GM19043 (cell line): ENCODE data around the gene RAI1.
A peak's percentile ranks its signal among the peaks of the same experiment; 100 is the strongest.
"Not testable (repeated sequence)": the region's sequence is repeated elsewhere in the genome, so short reads cannot be mapped to it uniquely, and the experiment has no call there.

Experiments used
- ATAC-seq: cut with Tn5 transposase; IDR thresholded peaks from one replicate; pipeline ENCODE4 v1.9.1; 2021; ENCODE audit warnings: low read depth; ENCODE audit not compliant: unreplicated experiment

RAI1 gene, protein sequence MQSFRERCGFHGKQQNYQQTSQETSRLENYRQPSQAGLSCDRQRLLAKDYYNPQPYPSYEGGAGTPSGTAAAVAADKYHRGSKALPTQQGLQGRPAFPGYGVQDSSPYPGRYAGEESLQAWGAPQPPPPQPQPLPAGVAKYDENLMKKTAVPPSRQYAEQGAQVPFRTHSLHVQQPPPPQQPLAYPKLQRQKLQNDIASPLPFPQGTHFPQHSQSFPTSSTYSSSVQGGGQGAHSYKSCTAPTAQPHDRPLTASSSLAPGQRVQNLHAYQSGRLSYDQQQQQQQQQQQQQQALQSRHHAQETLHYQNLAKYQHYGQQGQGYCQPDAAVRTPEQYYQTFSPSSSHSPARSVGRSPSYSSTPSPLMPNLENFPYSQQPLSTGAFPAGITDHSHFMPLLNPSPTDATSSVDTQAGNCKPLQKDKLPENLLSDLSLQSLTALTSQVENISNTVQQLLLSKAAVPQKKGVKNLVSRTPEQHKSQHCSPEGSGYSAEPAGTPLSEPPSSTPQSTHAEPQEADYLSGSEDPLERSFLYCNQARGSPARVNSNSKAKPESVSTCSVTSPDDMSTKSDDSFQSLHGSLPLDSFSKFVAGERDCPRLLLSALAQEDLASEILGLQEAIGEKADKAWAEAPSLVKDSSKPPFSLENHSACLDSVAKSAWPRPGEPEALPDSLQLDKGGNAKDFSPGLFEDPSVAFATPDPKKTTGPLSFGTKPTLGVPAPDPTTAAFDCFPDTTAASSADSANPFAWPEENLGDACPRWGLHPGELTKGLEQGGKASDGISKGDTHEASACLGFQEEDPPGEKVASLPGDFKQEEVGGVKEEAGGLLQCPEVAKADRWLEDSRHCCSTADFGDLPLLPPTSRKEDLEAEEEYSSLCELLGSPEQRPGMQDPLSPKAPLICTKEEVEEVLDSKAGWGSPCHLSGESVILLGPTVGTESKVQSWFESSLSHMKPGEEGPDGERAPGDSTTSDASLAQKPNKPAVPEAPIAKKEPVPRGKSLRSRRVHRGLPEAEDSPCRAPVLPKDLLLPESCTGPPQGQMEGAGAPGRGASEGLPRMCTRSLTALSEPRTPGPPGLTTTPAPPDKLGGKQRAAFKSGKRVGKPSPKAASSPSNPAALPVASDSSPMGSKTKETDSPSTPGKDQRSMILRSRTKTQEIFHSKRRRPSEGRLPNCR (N-terminal part only)

GRCh38 chr17:17681187-17681743 lies at the start of gene RAI1:
RAI1 (plus strand) TSS chr17:17681458; CDS start chr17:17792949, 111,491 bp downstream.
- peak; percentile 42 for ATAC-seq

DNA sequence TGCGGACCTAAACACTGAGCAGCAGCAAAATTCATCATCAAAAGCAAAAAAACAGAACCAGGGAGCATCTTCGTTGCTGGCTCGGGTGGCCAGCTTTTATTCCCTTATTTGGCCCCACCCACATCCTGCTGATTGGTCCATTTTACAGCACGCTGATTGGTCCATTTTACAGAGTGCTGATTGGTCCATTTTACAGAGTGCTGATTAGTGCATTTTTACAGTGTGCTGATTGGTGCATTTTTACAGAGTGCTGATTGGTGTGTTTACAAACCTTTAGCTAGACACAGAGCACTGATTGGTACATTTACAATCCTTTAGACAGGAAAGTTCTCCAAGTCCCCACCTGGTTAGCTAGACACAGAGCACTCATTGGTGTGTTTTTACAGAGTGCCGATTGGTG lies 48.6 kb upstream of the RAI1 start:
- ATAC-seq = not testable (repeated sequence)

DNA sequence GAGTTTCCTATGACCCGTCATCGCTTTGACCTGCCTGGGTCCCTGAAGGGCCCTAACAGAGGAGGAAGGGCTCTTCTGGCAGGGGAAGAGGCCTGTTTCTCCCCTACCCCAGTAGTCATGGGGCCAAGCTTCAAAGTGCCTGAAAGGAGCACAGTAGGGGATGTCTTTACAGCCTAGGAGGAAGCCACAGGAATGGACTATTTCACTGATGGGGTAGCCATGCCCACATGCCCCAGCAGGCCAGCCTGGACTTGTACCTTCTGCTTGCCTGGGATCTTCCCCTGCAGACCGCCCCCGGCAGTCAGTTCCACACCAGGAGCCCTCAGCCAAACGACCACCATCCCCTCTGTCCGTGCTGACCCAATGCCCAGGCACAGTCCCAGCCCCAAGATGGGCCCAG lies 47.9 kb upstream of the RAI1 start:
- no peak for ATAC-seq

- ATAC-seq = no peak
These were observed 46.1 kb upstream of the RAI1 start for GRCh38 chr17:17635126-17635525.

GRCh38 chr17:17635537-17636271 lies 45.6 kb upstream of the RAI1 start:
- ATAC-seq = not testable (repeated sequence)

GRCh38 chr17:17636272-17636885 lies 44.9 kb upstream of the RAI1 start:
- no peak for ATAC-seq

- no peak for ATAC-seq
These were observed 42.8 kb upstream of the RAI1 start for GRCh38 chr17:17638467-17638866.

DNA sequence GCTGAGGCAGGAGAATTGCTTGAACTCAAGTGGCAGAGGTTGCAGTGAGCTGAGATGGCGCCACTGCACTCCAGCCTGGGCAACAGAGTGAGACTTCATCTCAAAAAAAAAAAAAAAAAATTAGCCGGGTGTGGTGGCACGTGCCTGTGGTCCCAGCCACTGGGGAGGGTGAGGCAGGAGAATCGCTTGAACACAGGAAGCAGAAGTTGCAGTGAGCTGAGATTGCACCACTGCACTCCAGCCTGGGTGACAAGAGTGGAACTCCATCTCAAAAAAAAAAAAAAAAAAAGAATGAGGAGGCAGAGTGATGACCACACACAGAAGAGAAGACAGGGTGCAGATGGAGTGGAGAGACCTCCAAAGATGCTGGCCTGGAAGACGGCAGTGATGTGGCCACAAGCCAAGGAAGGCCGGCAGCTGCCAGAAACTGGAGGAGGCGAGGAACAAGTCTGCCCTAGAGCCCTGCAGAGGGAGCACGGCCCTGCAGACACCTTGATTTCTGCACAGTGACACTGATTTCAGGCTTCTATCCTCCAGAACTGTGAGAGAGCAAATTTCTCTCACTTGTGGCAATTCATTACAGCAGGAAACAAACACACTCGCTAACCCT lies 41.5 kb upstream of the RAI1 start:
- ATAC-seq = not testable (repeated sequence)

DNA sequence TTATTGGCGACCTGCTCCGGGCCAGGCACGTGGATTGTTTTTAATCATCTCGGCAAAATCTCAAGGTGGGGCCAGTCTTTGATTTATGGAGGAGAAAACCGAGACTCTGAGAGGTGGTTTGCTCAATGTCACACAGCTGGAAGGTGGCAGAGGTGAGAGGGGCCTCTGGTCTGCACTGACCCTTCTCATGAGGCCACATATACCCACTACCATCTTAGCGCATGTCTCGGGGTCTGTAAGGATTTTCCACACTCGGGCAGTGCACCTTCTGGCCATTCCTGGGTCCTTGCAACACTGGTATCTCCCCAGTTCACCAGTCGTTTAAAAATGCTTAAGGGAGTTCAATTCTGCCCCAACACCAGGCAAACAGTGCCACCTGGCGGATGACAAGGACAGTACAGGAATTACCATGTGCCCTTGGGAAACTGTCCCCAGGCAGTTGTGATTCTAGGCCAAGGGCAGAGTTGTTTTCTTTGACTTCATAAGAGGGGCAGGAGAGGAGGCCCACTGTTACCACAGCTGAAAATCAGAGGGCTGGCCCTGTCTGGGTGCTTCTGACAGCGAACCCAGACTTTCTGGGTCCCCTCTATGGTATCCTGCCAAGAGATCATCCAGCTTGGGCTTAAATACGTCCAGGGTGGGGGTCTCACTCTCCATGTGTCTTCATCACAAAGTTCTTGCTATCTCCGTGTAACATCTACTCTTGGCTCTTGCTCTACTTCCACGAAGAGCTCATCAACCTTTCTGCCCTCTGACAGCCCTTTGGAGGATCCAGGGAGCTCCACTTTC lies 39.4 kb upstream of the RAI1 start:
- no peak for ATAC-seq

- ATAC-seq = not testable (repeated sequence)
These were observed 36.1 kb upstream of the RAI1 start for GRCh38 chr17:17645148-17645547.

- no peak for ATAC-seq
These were observed 35.3 kb upstream of the RAI1 start for GRCh38 chr17:17645961-17646360.

DNA sequence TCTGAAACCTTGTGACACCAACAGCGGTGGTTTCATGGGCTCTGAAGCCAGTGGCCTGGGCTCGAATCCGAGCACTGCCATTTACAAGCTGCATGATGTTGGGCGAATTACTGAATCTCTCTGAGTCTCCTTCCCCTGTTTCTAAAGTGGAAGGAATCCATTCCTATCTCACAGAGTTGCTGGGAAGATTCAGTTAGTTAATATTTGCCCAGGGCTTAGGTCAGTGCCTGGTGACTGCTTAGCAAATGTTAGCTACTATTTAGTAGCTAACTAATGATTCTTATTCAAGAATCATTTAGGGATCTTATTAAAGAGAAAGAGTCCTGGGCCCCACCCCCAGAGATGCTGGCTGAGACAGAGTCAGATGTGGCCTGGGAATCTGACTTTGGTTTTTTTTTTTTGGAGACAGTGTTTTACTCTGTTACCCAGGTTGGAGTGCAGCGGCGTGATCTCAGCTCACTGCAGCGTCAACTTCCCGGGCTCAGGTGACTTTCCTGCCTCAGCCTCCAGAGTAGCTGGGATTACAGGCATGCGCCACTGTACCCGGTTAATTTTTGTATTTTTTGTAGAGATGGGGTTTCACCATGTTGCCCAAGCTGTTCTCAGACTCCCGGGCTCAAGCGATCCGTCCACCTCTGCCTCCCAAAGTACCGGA lies 33.6 kb upstream of the RAI1 start:
- ATAC-seq = no peak

DNA sequence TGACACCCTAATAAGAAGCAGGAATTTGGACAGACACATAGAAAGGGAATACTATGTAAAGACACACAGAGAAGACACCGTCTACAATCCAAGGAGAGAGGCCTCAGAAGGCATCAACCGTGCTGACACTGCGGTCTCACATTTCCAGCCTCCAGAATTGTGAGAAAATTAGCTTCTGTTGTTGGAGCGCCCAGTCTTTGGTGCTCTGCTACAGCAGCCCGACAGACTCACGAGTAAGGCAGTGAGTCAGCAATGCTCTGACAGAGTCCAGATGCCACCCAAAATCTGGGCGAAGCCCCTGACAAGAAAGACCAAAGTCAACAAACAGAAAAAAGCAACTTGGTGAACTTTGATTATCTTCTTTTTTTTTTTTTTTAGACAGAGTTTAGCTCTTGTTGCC lies 32.5 kb upstream of the RAI1 start:
- ATAC-seq = no peak

GRCh38 chr17:17650959-17651358 lies 30.3 kb upstream of the RAI1 start:
- ATAC-seq = no peak

- no peak for ATAC-seq
These were observed 27.9 kb upstream of the RAI1 start for GRCh38 chr17:17653343-17653742.

- ATAC-seq = no peak
These were observed 21.9 kb upstream of the RAI1 start for GRCh38 chr17:17659340-17659739.

GRCh38 chr17:17661134-17661533 lies 20.1 kb upstream of the RAI1 start:
- no peak for ATAC-seq

DNA sequence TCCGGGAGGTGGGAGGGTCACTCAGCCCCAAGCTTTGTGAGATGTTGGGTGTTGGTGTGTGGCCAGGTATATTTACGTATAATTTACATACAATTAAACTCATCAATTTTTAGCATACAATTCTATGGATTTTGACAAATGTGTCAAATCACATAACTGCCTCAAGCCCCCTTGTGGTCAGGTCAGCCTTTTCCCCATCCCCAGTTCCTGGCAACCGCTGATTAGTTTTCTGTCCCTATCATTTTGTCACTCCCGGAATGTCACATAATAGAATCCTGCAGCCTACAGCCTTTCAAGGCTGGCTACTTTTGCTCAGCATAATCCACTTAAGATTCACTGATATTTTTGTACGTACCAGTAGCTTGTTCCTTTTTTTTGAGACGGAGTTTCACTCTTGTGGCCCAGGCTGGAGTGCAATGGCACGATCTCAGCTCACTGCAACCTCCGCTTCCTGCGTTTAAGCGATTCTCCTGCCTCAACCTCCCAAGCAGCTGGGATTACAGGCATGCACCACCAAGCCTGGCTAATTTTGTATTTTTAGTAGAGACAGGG lies 19.3 kb upstream of the RAI1 start:
- no peak for ATAC-seq
